Endothelial cell (in vitro differentiated cells): ENCODE results near the gene NUAK2. TPM values are rescaled to one million over a fixed set of nuclear protein-coding genes. Genes with fewer than 3 reads are reported as not detected.

Source experiments
- DNase-seq: peaks from one replicate; pipeline ENCODE4 v3.0.0; 2021; ENCODE audit warnings: low spot score
- H3K27ac Mint-ChIP-seq: one replicate; pipeline ENCODE4 v1.8.0; 2021; ENCODE audit warnings: mixed read lengths, inconsistent platforms; ENCODE audit not compliant: unreplicated experiment
- H3K27me3 Mint-ChIP-seq: one replicate; pipeline ENCODE4 v1.8.0; 2021; ENCODE audit warnings: mild to moderate bottlenecking, moderate library complexity, mixed read lengths, inconsistent platforms; ENCODE audit not compliant: unreplicated experiment
- H3K36me3 Mint-ChIP-seq: one replicate; pipeline ENCODE4 v1.8.0; 2021; ENCODE audit warnings: mild to moderate bottlenecking, low read depth, mixed read lengths, inconsistent platforms; ENCODE audit not compliant: unreplicated experiment
- H3K4me1 Mint-ChIP-seq: one replicate; pipeline ENCODE4 v1.8.0; 2021; ENCODE audit warnings: mild to moderate bottlenecking, mixed read lengths, inconsistent platforms; ENCODE audit not compliant: unreplicated experiment
- H3K4me3 Mint-ChIP-seq: one replicate; pipeline ENCODE4 v1.8.0; 2021; ENCODE audit warnings: mild to moderate bottlenecking, mixed read lengths, inconsistent platforms; ENCODE audit not compliant: unreplicated experiment
- H3K9me3 Mint-ChIP-seq: one replicate; pipeline ENCODE4 v1.8.0; 2021; ENCODE audit warnings: mixed read lengths, inconsistent platforms; ENCODE audit not compliant: unreplicated experiment
- total RNA-seq: library from RNA; stranded (reverse); fragmentation: NEBNext Ultra II Directional; extraction: Animal tissue kit (Norgen Biotek cat#: 25700); gene quantifications from one replicate; pipeline ENCODE4 v1.2.1, GENCODE V29; 2021; ENCODE audit not compliant: unreplicated experiment
- TF ChIP-seq, protein P1 (sequence below): fragments of 200-600 bp; sonication (generic); IDR thresholded peaks from one replicate; pipeline ENCODE4 v1.5.0; 2021; ENCODE audit warnings: antibody characterized with exemption; ENCODE audit not compliant: unreplicated experiment

Gene NUAK2
- total RNA-seq, 1 donor from 2014 or later = 3.6 TPM

DNA sequence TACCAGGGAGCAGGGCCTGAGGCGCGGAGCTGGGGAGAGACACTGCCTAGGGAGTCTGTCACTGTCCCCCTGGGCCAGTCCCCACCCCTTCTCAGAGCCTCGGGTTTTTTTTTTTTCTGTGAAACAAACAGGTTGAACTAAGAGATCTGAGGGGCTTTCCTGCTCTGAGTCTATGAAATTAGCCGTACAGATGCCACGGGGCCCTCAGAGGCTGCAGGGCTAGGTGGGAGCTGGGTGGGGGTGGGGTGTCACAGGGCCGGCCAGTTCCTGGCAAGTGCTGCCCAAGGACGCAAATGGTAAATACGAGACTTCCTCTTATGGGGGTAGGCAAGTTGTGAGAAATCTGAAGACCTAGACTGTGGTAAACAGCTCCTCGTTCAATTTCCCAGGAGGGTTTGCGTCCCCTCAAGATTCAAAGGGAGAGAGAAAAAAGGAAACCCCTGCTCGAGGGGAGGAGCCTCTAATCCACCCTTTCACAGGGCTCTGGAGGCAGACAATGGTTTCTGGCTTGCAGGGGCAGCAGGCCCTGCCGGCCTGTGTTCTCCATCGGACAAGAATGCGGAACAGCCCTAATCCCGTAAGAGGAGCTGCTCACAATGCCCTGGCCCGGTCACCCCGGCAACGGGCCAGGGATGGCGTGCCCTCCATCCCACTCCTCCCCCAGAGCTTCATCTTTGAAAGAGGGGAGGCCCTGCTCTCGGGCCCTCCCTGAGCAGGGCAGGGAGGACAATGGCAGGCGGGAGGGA lies 7.8 kb downstream of the NUAK2 start:
- H3K9me3 Mint-ChIP-seq = no peaks in the 10 kb centered on the region
- peaks cover 19% of the 10 kb centered on the region for H3K36me3 Mint-ChIP-seq
- H3K27ac Mint-ChIP-seq = peak overlapping the region; percentile 98
- TF ChIP-seq, protein P1, sequence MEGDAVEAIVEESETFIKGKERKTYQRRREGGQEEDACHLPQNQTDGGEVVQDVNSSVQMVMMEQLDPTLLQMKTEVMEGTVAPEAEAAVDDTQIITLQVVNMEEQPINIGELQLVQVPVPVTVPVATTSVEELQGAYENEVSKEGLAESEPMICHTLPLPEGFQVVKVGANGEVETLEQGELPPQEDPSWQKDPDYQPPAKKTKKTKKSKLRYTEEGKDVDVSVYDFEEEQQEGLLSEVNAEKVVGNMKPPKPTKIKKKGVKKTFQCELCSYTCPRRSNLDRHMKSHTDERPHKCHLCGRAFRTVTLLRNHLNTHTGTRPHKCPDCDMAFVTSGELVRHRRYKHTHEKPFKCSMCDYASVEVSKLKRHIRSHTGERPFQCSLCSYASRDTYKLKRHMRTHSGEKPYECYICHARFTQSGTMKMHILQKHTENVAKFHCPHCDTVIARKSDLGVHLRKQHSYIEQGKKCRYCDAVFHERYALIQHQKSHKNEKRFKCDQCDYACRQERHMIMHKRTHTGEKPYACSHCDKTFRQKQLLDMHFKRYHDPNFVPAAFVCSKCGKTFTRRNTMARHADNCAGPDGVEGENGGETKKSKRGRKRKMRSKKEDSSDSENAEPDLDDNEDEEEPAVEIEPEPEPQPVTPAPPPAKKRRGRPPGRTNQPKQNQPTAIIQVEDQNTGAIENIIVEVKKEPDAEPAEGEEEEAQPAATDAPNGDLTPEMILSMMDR = no peak
- DNase-seq = peak; percentile 77
- peaks cover 43% of the 10 kb centered on the region for H3K4me1 Mint-ChIP-seq
- H3K27me3 Mint-ChIP-seq = peaks cover 17% of the 10 kb centered on the region
- H3K4me3 Mint-ChIP-seq = peak overlapping the region; percentile 82

GRCh38 chr1:205312866-205313562 lies 8.5 kb downstream of the NUAK2 start:
- DNase-seq = no peak
- Mint-ChIP-seq H3K9me3 (no peaks in the 10 kb centered on the region), H3K4me3 (peak overlapping the region; percentile 82), H3K27ac (peak overlapping the region; percentile 98), H3K36me3 (peaks cover 24% of the 10 kb centered on the region), H3K4me1 (peaks cover 38% of the 10 kb centered on the region), H3K27me3 (peaks cover 17% of the 10 kb centered on the region)
- TF ChIP-seq, protein P1 = no peak

DNA sequence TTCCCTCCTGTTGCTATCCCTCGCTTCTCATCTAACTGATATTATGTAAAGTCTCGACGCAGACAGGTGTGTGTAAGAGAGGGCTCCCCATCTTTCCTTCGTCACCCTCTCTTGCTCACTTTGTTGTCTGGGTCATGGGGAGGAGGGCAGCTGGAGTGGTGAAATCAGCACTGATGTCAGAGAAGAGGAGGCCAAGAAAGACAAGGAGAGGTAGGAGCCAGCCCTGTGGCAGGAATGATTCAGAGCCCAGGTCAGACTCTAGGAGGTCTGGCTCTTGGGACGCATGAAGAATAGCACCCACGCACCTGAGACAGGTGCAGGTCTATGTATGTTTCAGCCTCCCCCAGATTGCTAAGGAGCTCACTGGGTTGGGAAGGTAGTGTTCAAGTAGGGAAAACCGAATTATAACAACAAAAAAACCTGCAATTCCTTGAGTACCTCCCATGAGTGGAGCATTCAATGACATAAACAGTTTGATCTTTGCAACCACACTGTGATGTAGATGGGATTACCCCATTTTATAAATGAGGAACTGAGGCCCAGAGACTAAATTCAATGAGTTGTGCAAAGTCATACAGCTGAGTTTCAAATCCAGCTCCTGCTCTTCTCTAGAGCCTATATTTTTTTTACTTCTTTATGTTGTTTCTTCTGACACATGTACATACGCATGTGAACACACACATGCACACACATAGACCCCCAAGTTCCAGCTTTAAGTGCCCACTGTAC lies 10.4 kb downstream of the NUAK2 start:
- Mint-ChIP-seq H3K27ac (peak overlapping the region; percentile 26), H3K4me3 (peak overlapping the region; percentile 47), H3K27me3 (peaks cover 17% of the 10 kb centered on the region), H3K4me1 (peaks cover 29% of the 10 kb centered on the region), H3K9me3 (no peaks in the 10 kb centered on the region), H3K36me3 (peaks cover 36% of the 10 kb centered on the region)
- no peak for DNase-seq
- TF ChIP-seq, protein P1 = no peak

- H3K9me3 Mint-ChIP-seq = no peaks in the 10 kb centered on the region
- H3K4me1 Mint-ChIP-seq = peaks cover 29% of the 10 kb centered on the region
- H3K27ac Mint-ChIP-seq = no peak overlapping the region
- TF ChIP-seq, protein P1 = no peak
- peaks cover 19% of the 10 kb centered on the region for H3K27me3 Mint-ChIP-seq
- peaks cover 46% of the 10 kb centered on the region for H3K36me3 Mint-ChIP-seq
- H3K4me3 Mint-ChIP-seq = no peak overlapping the region
- DNase-seq = no peak
Measured at GRCh38 chr1:205309741-205310140, 11.8 kb downstream of the NUAK2 start.
